ENCODE measurements around the gene MTMR11. TPM values are rescaled to one million over a fixed set of nuclear protein-coding genes. Genes with fewer than 3 reads are reported as not detected.
A peak's percentile ranks its signal among the peaks of the same experiment; 100 is the strongest.

Gene MTMR11
- total RNA-seq, 1 experiment from 2014 or later: 3.9 TPM

- Histone ChIP-seq H3T11ph (ENCODE audit: low read length) (no peak overlapping the region), H3K4me2 (ENCODE audit: insufficient read depth, insufficient read length, low read length) (peak overlapping the region; percentile 100), H3K27ac (ENCODE audit: insufficient read length, low read depth, low read length) (peak overlapping the region; percentile 87), H4K8ac (replicated peaks; ENCODE audit: insufficient read length, low read depth, low read length) (no peak overlapping the region), H2BK20ac (ENCODE audit: low read depth, low read length, poor library complexity, severe bottlenecking) (no peak overlapping the region), H2BK120ac (ENCODE audit: low read depth, low read length, poor library complexity, severe bottlenecking) (no peak overlapping the region), H3K27me3 (ENCODE audit: insufficient read depth, low read length) (no peaks in the 10 kb centered on the region), H2BK5ac (ENCODE audit: insufficient read length, low read length) (no peak overlapping the region), H3K79me1 (ENCODE audit: insufficient read depth, low read depth, low read length, poor library complexity, severe bottlenecking) (no peaks in the 10 kb centered on the region), H2BK12ac (ENCODE audit: insufficient read length, low read depth, low read length) (no peak overlapping the region), H2AK5ac (ENCODE audit: insufficient read length, low read length) (no peak overlapping the region), H3K9ac (ENCODE audit: extremely low read depth, insufficient read length, low read length) (peak overlapping the region; percentile 95), H3K23ac (ENCODE audit: insufficient read length, low read depth, low read length) (no peak overlapping the region), H2AFZ (ENCODE audit: low read length) (no peak overlapping the region), H3K4me1 (ENCODE audit: insufficient read depth, low read length) (peaks cover 3% of the 10 kb centered on the region; the same call in 1 of the 2 replicates), H3K79me2 (ENCODE audit: insufficient read depth, low read length) (no peaks in the 10 kb centered on the region), H4K20me1 (ENCODE audit: control insufficient read depth, insufficient read depth, insufficient read length) (no peaks in the 10 kb centered on the region), H4K91ac (ENCODE audit: insufficient read length, low read depth, low read length) (no peak overlapping the region), H3K23me2 (ENCODE audit: insufficient read length, low read depth, low read length, poor library complexity, severe bottlenecking) (peaks cover 24% of the 10 kb centered on the region), H3K9me3 (ENCODE audit: control insufficient read depth, low read depth, low read length) (no peaks in the 10 kb centered on the region), H3K18ac (ENCODE audit: insufficient read length, low read depth, low read length) (peak overlapping the region; percentile 51), H3K4ac (ENCODE audit: low read depth, low read length) (no peak overlapping the region), H3K56ac (ENCODE audit: insufficient read length, low read depth, low read length) (no peak overlapping the region), H3K14ac (ENCODE audit: insufficient read depth, low read length) (no peak overlapping the region), H4K5ac (ENCODE audit: insufficient read length, low read depth, low read length) (no peak overlapping the region), H2BK15ac (ENCODE audit: low read depth, low read length) (no peak overlapping the region)
- H3K4me3 Mint-ChIP-seq: no peak overlapping the region
- no peak for DNase-seq
- peaks cover 2 to 5% of the 10 kb centered on the region in 2 experiments; a peak in 3 of 4 replicates for H3K4me1 Mint-ChIP-seq
- no peaks in the 10 kb centered on the region for H3K9me3 Mint-ChIP-seq
- no peaks in the 10 kb centered on the region for H3K27me3 Mint-ChIP-seq (ENCODE audit: low read depth)
- H3K27ac Mint-ChIP-seq: no peak overlapping the region
- no CpG with 5 or more reads among the region's 9 CpGs for WGBS (ENCODE audit: extremely low coverage, insufficient read length, low lambda C conversion rate)
- H3K36me3 Mint-ChIP-seq (ENCODE audit: insufficient read depth in 1 of 3, low read depth in 3 of 3): no peaks in the 10 kb centered on the region
- no peak for TF ChIP-seq CTCF (conservative IDR thresholded peaks at IDR 0.05)
These were observed 52.0 kb downstream of the MTMR11 start for GRCh38 chr1:149884433-149885338.

All from H9 (cell line).